GM19043 (cell line): ENCODE data around the gene HOXA7.

Experiments
- ATAC-seq: cut with Tn5 transposase; IDR thresholded peaks from one replicate; pipeline ENCODE4 v1.9.1; 2021; ENCODE audit warnings: low read depth; ENCODE audit not compliant: unreplicated experiment

HOXA7 gene

GRCh38 chr7:27139334-27140125, 16.9 kb downstream of the HOXA7 start:
- ATAC-seq = no peak

GRCh38 chr7:27138985-27139333, 17.5 kb downstream of the HOXA7 start:
- no peak for ATAC-seq

DNA sequence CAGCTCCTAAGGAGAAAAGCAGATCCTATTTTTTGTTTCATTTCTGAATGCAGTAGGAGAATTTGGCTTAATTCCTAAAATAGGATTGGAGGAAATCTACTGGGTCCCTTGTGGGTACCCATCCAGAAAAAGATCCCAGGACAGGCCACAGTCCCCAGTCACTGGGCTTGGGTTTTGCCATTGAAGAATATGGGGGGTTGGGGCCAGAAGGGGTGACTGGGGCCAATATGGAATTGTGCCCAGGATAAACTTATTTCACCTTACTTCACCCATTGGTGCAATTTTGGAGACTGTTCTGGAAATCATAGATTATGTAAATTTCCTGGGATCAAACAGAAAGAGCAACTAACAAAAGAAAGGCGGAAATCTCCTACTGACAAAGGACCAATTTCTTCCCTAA, 18.0 kb downstream of the HOXA7 start:
- no peak for ATAC-seq

DNA sequence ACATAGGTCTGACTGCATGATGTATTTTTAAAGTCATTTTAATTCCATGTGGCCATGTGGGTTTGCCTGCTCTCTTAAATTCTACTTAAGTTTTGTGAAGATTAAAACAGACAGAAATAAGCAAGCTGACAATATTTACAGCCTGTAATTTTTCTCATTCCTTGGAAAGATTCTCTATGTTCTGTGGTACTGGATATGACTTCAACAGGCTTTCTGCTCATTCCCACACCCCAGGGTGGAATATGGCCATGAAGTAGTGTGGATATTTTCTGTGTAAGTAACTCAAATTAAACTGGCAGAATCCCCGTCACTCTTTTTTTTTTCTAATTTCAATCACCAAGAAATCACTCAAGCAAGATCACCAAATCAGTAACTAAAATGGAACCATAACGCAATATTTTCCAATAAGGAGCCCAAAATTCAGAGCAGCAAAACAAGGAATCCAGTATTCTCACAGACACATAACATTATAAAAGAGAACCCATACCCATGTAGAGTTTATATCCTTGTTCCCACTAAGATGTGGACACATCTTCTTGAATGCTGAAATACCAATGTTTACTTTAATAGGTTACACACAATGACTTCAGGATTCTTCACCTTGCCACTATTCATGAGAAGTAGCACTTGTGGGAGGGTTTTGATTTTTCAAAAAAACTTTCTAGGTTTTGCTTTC, 18.7 kb downstream of the HOXA7 start:
- ATAC-seq = no peak

DNA sequence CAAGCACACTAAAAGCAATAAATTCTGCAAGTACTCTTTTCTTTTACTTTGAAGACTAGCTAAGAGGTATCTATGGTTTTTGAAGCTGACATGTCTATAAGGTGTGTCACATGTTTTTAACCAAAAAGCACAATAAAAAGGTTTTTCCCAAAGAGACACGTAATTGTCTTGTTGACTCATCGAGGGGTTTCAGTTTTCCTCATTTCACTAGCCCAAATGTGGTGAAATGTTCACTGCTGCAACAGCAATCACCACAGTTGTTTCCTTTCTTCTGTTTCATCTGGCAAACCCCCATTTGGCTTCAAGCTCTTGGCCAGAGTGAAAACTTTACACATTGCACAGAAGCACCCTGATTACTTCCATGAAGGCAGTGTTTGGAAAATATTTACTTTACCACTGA, 22.1 kb downstream of the HOXA7 start:
- ATAC-seq = no peak

GRCh38 chr7:27133409-27134231, 22.9 kb downstream of the HOXA7 start:
- ATAC-seq = no peak

DNA sequence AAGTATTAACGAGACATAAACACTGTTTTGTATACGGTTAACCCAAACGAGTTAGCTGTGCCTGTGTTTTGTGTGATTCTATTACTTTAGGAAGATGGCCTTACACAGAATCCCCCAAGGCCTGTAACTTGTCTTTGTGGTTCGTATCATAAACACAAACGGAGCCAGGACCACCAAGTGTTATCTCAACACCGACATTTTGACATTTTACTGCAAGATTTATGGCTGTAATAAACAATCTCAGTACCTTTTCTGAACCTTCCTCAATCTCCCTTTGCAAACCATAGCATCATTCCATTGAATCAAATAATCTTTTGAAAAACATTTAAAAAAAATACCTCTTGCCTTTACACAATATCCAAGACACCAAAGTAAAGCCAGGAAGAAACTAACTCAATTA, 23.5 kb downstream of the HOXA7 start:
- no peak for ATAC-seq

GRCh38 chr7:27132214-27132613, 24.3 kb downstream of the HOXA7 start:
- ATAC-seq = no peak

GRCh38 chr7:27131390-27131819, 25.1 kb downstream of the HOXA7 start:
- no peak for ATAC-seq

DNA sequence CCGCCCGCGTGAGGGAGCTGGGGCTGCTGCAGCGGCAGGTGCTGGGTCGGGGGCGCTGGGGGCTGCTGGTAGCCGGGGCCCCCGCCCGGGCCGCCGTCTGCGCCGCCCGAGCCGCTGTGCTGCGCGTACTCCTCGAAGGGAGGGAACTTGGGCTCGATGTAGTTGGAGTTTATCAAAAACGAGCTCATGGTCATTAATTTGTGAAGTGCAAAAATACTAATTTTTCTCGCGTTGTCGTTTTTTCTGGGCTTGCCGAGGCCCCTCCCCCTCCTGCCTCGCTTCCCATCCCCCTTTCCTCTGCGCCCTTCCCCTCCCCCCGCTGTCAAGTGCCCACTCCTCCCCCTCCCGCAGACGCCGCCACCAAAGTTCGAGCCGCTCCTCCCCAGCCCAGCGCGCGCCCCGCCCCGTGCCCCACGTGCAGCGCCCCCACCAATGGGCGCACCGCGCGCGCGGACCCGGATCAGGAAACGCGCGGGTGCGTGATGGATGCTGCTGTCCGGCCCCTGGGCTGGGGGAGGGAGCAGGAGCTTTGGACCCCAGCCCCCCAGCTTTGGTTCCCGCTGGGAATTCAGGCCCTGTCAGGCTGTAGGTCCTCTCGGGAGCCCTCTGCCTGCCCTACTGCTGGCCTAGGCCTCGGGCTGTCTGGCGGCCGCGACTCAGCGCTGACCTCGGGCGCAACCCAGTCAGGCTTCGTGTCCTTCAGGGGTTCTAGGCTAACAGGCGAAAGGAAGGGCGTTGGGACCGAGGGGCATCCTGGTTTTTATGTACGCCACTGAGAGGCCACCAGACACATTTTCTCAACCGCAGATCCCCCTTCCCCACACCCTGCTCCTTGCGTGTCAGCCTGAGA, 25.7 kb downstream of the HOXA7 start, which contains the start of gene HOXA4:
TSS of gene HOXA4 (minus strand) at position 218 of the 850 bp plus-strand sequence. CDS start at position 194, 24 bp downstream.
- peak; percentile 77 for ATAC-seq

DNA sequence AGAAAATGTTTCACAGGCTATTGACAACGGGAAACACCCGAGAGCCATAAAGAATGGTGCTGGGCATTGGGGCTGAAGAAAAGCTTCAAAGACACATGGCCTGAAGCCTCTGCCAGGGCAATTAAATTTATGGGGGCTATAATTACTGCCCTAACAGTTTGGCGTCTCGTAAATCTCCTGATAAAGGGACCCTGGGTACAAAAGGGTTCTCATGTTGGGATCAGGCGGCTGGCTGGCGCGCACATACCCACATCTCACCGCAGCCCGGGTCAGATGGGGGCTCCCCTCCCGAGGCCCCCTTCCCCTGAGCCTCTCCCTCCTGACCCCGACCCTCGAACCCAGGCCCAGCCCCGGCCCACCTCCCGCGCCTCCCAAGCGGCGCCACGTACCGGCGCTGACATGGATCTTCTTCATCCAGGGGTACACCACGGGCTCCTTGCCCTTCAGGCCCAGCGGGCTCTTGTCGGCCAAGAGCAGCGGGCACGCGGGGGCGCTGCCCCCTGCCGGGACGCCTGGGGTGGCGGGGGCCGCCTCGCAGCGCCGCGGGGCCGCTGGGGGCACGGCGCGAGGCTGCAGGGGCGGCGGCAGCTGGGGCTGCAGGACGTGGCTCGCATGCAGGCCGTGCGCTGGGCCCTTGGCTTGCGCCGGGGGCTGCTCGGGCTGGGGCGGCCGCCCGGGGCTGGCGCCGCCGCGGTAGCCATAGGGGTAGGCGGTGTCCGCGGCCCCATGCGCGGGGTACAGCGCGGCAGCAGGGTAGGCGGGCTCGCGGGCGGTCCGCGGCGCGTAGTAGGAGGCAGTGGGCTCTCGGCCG, 26.5 kb downstream of the HOXA7 start:
- ATAC-seq = no peak

- ATAC-seq = no peak
Observed at GRCh38 chr7:27128776-27129728, 27.4 kb downstream of the HOXA7 start.

- no peak for ATAC-seq
Observed at GRCh38 chr7:27128034-27128433, 28.4 kb downstream of the HOXA7 start.

DNA sequence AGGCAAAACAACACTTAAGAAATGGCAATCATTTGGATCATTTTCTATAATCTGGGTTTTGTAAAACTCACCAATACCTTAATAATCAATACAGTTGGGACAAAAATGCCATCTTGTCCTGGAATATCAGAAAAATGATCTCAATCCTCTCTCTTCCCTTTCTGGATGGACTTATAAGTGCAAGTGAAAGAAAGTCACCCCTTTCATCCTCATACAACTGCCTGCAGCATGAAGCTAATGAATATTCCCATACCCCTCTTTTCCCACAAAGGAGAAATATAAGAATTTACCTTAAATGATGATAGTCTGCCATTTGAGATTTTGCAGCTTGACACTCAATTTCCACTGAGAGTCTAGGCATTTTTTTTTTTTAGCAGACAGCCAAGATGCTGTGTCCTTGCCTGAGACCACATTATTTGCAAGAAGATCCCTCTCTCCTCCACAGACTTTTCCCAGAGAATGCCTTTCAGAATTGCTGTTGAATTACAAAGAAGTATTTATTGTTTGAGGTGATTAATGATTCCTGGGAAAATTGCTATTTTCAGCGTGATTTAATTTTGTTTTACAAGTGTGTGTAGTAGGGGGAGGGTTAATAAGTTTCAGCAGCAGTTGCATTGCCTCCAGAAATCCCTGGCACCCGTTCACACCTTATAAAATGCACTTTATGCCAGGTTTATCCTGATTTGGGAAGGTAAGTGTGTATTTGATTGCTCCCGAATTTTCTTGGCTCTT, 29.7 kb downstream of the HOXA7 start:
- ATAC-seq = no peak

GRCh38 chr7:27125986-27126394, 30.5 kb downstream of the HOXA7 start:
- ATAC-seq = no peak

DNA sequence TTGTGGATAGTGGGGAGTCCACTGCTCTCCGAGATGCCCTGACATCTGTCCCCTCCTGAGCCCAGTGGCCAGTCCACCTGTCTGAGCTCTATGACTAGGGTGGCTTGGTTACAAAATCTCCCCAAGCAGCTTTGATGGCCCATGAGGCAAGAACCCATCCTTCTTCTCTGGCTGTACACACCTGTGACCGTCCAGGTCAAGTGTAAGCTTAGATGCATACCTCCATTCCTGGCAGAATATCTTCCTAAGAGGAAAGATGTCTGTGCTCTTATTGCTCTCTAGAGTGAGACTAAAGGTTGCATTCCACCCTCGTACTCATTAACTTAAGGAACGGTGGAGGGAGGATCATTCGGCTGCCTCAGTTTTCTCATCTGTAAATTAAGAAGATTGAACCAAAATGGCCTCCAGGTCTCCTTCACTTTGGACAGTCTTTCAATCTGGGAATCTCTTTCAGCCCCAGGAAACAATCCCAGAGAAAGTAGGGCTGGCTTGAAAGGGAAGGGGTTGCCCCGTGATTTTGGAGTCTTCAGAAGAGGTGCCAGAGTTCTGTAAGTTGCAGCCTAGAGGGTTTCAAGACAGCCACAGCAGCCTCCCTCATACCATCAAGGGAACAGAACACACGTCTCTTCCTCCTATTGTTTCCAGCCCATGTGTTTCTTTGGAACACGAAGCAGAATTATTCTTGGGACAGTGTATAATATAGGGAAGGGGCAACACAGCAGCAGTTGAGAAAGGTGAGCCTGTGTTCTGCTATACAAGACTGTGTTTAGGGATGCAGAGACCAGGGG, 31.4 kb downstream of the HOXA7 start:
- ATAC-seq = no peak
